ENCODE results near the gene KLF4.

- TF ChIP-seq CTCF (IDR thresholded peaks at IDR 0.05; ENCODE audit: poor library complexity) (no peak), EZH2 (IDR thresholded peaks at IDR 0.05; ENCODE audit: borderline replicate concordance) (no peak)
These were observed 41.7 kb downstream of the KLF4 start for GRCh38 chr9:107447834-107448233.

Measured in hepatocyte (in vitro differentiated cells).